HCT116 (cell line): ENCODE data around the gene CEP131. TPM values are rescaled to one million over a fixed set of nuclear protein-coding genes. Genes with fewer than 3 reads are reported as not detected.

ENCODE experiments used
- ATAC-seq: fragments of 200-7000 bp; cut with Tn5 transposase; 2 replicates; pipeline ENCODE4 v1.9.1; 2020; ENCODE audit warnings: mild to moderate bottlenecking, moderate library complexity
- BruUV-seq: library from RNA; stranded (reverse); fragments of 400-500 nt; replicated peaks from 2 replicates; lab custom pipeline; 2021; lab: Mats Ljungman, UMichigan
- CTCF ChIA-PET: fragments of 300-600 bp; sonication (Branson Sonifier 250); formaldehyde crosslinking; loops from one replicate; lab custom pipeline; 2021; ENCODE audit warnings: antibody characterized with exemption; lab: Charles Lee
- POLR2A ChIA-PET: fragments of 300-600, 350-600 bp; sonication (Branson Sonifier 250); formaldehyde crosslinking; loops from one replicate; lab custom pipeline; 2021; ENCODE audit warnings: antibody characterized with exemption; lab: Charles Lee
- RAD21 ChIA-PET, 2 experiments: fragments of 300-600 bp; sonication (Branson Sonifier 250); formaldehyde crosslinking; loops; one replicate each; lab custom pipeline; 2023; ENCODE audit warnings: low total read pairs in 2 of 2; ENCODE audit not compliant: uncharacterized antibody in 2 of 2, unreplicated experiment in 2 of 2, low non-redundant PET in 1 of 2; lab: Charles Lee
- DNase-seq: peaks from one replicate; pipeline ENCODE4 v3.0.0-alpha.2; 2010; ENCODE audit warnings: low read depth, low spot score
- H2AFZ ChIP-seq: fragments of 200-600 bp; shearing (Covaris generic), sonication (generic); 2 replicates; pipeline ENCODE4 v1.6.1; 2017; ENCODE audit warnings: low read depth, mixed run types, mixed read lengths, antibody characterized with exemption, low read length; ENCODE audit not compliant: poor library complexity, severe bottlenecking
- H3K27ac ChIP-seq: 2 replicates; pipeline ENCODE4 v1.5.1; 2012; ENCODE audit warnings: low read depth, low read length
- H3K27me3 ChIP-seq: fragments of 200-600 bp; sonication (generic); 2 replicates; pipeline ENCODE4 v1.6.1; 2016; ENCODE audit warnings: mixed run types, low read length, mixed read lengths; ENCODE audit not compliant: insufficient read depth
- H3K36me3 ChIP-seq, 2 experiments: fragments of 200-500 bp in 1 of 2; fragments of 200-600 bp in 1 of 2; sonication (Bioruptor generic) in 1 of 2; sonication (generic) in 1 of 2; 2 replicates each; pipeline versions ENCODE4 v1.5.1 to v1.6.1; 2014 to 2016; ENCODE audit warnings: low read length in 2 of 2, inconsistent platforms in 1 of 2, mixed read lengths in 1 of 2, mixed run types in 1 of 2; ENCODE audit not compliant: insufficient read depth in 2 of 2, control insufficient read depth in 1 of 2
- H3K4me1 ChIP-seq, 2 experiments: fragments of 200-600 bp in 1 of 2; sonication (generic) in 1 of 2; 2 replicates each; pipeline versions ENCODE4 v1.5.1 to v1.6.1; 2012 to 2017; ENCODE audit warnings: low read length in 2 of 2, inconsistent platforms in 1 of 2, mild to moderate bottlenecking in 1 of 2, mixed read lengths in 1 of 2, mixed run types in 1 of 2, moderate library complexity in 1 of 2; ENCODE audit not compliant: insufficient read depth in 2 of 2, control insufficient read depth in 1 of 2
- H3K4me2 ChIP-seq: fragments of 200-600 bp; sonication (generic); 2 replicates; pipeline ENCODE4 v1.6.1; 2017; ENCODE audit warnings: mixed run types, low read length, mixed read lengths
- H3K4me3 ChIP-seq, 2 experiments: fragments of 200-600 bp in 1 of 2; sonication (generic) in 1 of 2; replicated peaks in 1 of 2; 2 replicates each; pipeline ENCODE4 v1.5.1; 2011 to 2016; ENCODE audit warnings: low read length in 2 of 2, control low read depth in 1 of 2, low read depth in 1 of 2, mild to moderate bottlenecking in 1 of 2, mixed read lengths in 1 of 2, mixed run types in 1 of 2
- H3K79me2 ChIP-seq: fragments of 200-600 bp; sonication (generic); 2 replicates; pipeline ENCODE4 v1.6.1; 2017; ENCODE audit warnings: mild to moderate bottlenecking, mixed run types, low read length, moderate library complexity, mixed read lengths; ENCODE audit not compliant: insufficient read depth
- H3K9ac ChIP-seq: fragments of 200-600 bp; sonication (generic); 2 replicates; pipeline ENCODE4 v1.6.1; 2016; ENCODE audit warnings: low read length, mixed read lengths
- H3K9me2 ChIP-seq: fragments of 200-600 bp; sonication (generic), shearing (Covaris generic); 2 replicates; pipeline ENCODE4 v1.6.1; 2017; ENCODE audit warnings: mixed run types, mild to moderate bottlenecking, moderate library complexity; ENCODE audit not compliant: insufficient read depth
- H3K9me3 ChIP-seq, 2 experiments: fragments of 200-500 bp in 1 of 2; fragments of 200-600 bp in 1 of 2; sonication (Bioruptor generic) in 1 of 2; sonication (generic) in 1 of 2; 2 replicates each; pipeline ENCODE4 v1.6.1; 2014 to 2017; ENCODE audit warnings: low read length in 2 of 2, mixed read lengths in 2 of 2, inconsistent platforms in 1 of 2, low read depth in 1 of 2, mild to moderate bottlenecking in 1 of 2, mixed run types in 1 of 2, moderate library complexity in 1 of 2; ENCODE audit not compliant: control insufficient read depth in 1 of 2, insufficient read depth in 1 of 2
- H4K20me1 ChIP-seq: fragments of 200-600 bp; sonication (generic), shearing (Covaris generic); 2 replicates; pipeline ENCODE4 v1.6.1; 2017; ENCODE audit warnings: mixed run types, mild to moderate bottlenecking, moderate library complexity; ENCODE audit not compliant: insufficient read depth
- CBX3 ChIP-seq: IDR thresholded peaks from 2 replicates; pipeline ENCODE4 v1.6.1; 2012; ENCODE audit warnings: low read depth
- EGR1 ChIP-seq: IDR thresholded peaks from 2 replicates; pipeline ENCODE4 v1.6.1; 2012; ENCODE audit warnings: low read depth
- ELF1 ChIP-seq: IDR thresholded peaks from 2 replicates; pipeline ENCODE4 v1.6.1; 2012; ENCODE audit warnings: low read depth, borderline replicate concordance
- EZH2 ChIP-seq: fragments of 200-600 bp; sonication (generic); IDR thresholded peaks from 2 replicates; pipeline ENCODE4 v1.6.1; 2017; ENCODE audit warnings: antibody characterized with exemption, mixed run types
- EZH2phosphoT487 ChIP-seq: fragments of 200-600 bp; IDR thresholded peaks from 2 replicates; pipeline ENCODE4 v1.6.1; 2018; ENCODE audit warnings: antibody characterized with exemption, borderline replicate concordance
- FOSL1 ChIP-seq: IDR thresholded peaks from 2 replicates; pipeline ENCODE4 v1.6.1; 2012; ENCODE audit warnings: low read depth
- POLR2A ChIP-seq: IDR thresholded peaks from 2 replicates; pipeline ENCODE4 v1.7.0; 2011; ENCODE audit warnings: borderline replicate concordance; ENCODE audit not compliant: insufficient read depth, insufficient read length; ENCODE audit errors: extremely low read depth
- SIN3A ChIP-seq: IDR thresholded peaks from 2 replicates; pipeline ENCODE4 v1.6.1; 2012; ENCODE audit warnings: low read depth
- SP1 ChIP-seq: IDR thresholded peaks from 2 replicates; pipeline ENCODE4 v1.6.1; 2012; ENCODE audit warnings: low read depth
- TCF7L2 ChIP-seq: IDR thresholded peaks from 2 replicates; pipeline ENCODE4 v1.7.0; 2011; ENCODE audit warnings: borderline replicate concordance, inconsistent platforms; ENCODE audit not compliant: insufficient read depth, insufficient read length; ENCODE audit errors: extremely low read depth
- ZFX ChIP-seq: fragments of 450-650 bp; IDR thresholded peaks from 2 replicates; pipeline ENCODE4 v1.6.1; 2017
- ZNF274 ChIP-seq: fragments of 200-500 bp; sonication (Bioruptor generic); IDR thresholded peaks from 2 replicates; pipeline ENCODE4 v1.6.1; 2014; ENCODE audit warnings: mild to moderate bottlenecking, low read depth, low read length, inconsistent platforms
- intact Hi-C: fragments of 100-400 bp; cut with micrococcal nuclease; formaldehyde crosslinking; loops from 2 replicates; pipeline ENCODE4 v1.10.0; 2022
- total RNA-seq: library from RNA; stranded (reverse); gene quantifications from one replicate; pipeline ENCODE4 v1.2.1, GENCODE V29; 2021; ENCODE audit not compliant: unreplicated experiment
- TF ChIP-seq, protein P1 (sequence below), 3 experiments: fragments of 200-600 bp in 1 of 3; sonication (generic) in 1 of 3; IDR thresholded peaks in 2 of 3; conservative IDR thresholded peaks in 1 of 3; 2 replicates each; pipeline ENCODE4 v1.5.1; 2012 to 2017; ENCODE audit warnings: low read depth in 2 of 3, low read length in 2 of 3, antibody characterized with exemption in 1 of 3, borderline replicate concordance in 1 of 3, control low read depth in 1 of 3, mild to moderate bottlenecking in 1 of 3, mixed read lengths in 1 of 3, mixed run types in 1 of 3, moderate library complexity in 1 of 3; ENCODE audit not compliant: insufficient read depth in 1 of 3

The CEP131 gene
- total RNA-seq, 1 experiment from 2014 or later, result 30.2 TPM

DNA sequence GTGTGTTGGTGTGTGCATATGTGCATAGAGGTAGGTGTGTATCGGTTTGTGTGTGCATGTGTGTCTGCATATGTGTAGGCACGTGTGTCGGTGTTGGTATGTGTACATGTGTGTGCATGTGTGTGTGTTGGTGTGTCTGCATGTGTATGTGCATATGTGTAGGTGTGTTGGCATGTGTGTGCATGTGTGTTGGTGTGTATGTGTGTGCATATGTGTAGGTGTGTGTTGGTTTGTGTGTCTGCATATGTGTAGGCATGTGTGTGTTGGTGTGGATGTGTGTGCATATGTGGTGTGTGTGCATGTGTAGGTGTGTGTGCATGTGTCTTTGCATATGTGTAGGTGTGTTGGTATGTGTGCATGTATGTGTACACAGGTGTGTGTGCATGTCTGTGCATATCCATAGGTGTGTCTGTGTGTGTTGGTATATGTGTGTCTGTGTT is 52.9 kb downstream of the CEP131 start:
- CTCF ChIA-PET, result no interaction called here
- RAD21 ChIA-PET, result no interaction called here

More for the DNA sequence above, 52.9 kb downstream of the CEP131 start:
- BruUV-seq, result no TSS peak
- intact Hi-C loops, result no loop called here
- ATAC-seq (no peak), DNase-seq (no peak)
- Histone ChIP-seq H3K9me2 (no peaks in the 10 kb centered on the region), H3K79me2 (no peaks in the 10 kb centered on the region), H3K27me3 (no peaks in the 10 kb centered on the region), H3K36me3 (no peaks in the 10 kb centered on the region), H2AFZ (no peak overlapping the region), H3K27ac (no peak overlapping the region), H3K4me2 (no peak overlapping the region), H3K4me1 (no peaks in the 10 kb centered on the region), H3K9me3 (no peaks in the 10 kb centered on the region), H3K9ac (no peak overlapping the region), H4K20me1 (no peaks in the 10 kb centered on the region), H3K4me3 (no peak overlapping the region)
- no peak for TF ChIP-seq SIN3A
- no peak for TF ChIP-seq CBX3
- no peak for TF ChIP-seq ZNF274
- no peak for TF ChIP-seq EZH2
- TF ChIP-seq, protein P1, sequence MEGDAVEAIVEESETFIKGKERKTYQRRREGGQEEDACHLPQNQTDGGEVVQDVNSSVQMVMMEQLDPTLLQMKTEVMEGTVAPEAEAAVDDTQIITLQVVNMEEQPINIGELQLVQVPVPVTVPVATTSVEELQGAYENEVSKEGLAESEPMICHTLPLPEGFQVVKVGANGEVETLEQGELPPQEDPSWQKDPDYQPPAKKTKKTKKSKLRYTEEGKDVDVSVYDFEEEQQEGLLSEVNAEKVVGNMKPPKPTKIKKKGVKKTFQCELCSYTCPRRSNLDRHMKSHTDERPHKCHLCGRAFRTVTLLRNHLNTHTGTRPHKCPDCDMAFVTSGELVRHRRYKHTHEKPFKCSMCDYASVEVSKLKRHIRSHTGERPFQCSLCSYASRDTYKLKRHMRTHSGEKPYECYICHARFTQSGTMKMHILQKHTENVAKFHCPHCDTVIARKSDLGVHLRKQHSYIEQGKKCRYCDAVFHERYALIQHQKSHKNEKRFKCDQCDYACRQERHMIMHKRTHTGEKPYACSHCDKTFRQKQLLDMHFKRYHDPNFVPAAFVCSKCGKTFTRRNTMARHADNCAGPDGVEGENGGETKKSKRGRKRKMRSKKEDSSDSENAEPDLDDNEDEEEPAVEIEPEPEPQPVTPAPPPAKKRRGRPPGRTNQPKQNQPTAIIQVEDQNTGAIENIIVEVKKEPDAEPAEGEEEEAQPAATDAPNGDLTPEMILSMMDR (IDR thresholded peaks at IDR 0.05 in 2 of 3, conservative IDR thresholded peaks at IDR 0.05 in 1 of 3; ENCODE audit: borderline replicate concordance in 1 of 3, insufficient read depth in 1 of 3, low read depth in 2 of 3, low read length in 2 of 3), result no peak
- TF ChIP-seq POLR2A, result no peak
- TF ChIP-seq ZFX, result no peak
- no peak for TF ChIP-seq FOSL1
- no peak for TF ChIP-seq EGR1
- TF ChIP-seq ELF1, result no peak
- TF ChIP-seq SP1, result no peak
- TF ChIP-seq EZH2phosphoT487, result no peak
- no peak for TF ChIP-seq TCF7L2
- POLR2A ChIA-PET, result no interaction called here
